ENCODE data around the gene UPF2. TPM values are rescaled to one million over a fixed set of nuclear protein-coding genes. Genes with fewer than 3 reads are reported as not detected.

UPF2 gene
- total RNA-seq, 4 donors from 2014 or later, result 16.1 to 25.2 (median 19.3) TPM

- TF ChIP-seq, protein P1, sequence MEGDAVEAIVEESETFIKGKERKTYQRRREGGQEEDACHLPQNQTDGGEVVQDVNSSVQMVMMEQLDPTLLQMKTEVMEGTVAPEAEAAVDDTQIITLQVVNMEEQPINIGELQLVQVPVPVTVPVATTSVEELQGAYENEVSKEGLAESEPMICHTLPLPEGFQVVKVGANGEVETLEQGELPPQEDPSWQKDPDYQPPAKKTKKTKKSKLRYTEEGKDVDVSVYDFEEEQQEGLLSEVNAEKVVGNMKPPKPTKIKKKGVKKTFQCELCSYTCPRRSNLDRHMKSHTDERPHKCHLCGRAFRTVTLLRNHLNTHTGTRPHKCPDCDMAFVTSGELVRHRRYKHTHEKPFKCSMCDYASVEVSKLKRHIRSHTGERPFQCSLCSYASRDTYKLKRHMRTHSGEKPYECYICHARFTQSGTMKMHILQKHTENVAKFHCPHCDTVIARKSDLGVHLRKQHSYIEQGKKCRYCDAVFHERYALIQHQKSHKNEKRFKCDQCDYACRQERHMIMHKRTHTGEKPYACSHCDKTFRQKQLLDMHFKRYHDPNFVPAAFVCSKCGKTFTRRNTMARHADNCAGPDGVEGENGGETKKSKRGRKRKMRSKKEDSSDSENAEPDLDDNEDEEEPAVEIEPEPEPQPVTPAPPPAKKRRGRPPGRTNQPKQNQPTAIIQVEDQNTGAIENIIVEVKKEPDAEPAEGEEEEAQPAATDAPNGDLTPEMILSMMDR (IDR thresholded peaks at IDR 0.05), result no peak
- ATAC-seq (ENCODE audit: low FRiP score) (peak; percentile 67), DNase-seq (ENCODE audit: low spot score) (peak; percentile 51)
Measured at GRCh38 chr10:11875494-11876281, 166.9 kb downstream of the UPF2 start.

GRCh38 chr10:11874568-11875493, 167.8 kb downstream of the UPF2 start:
- ATAC-seq (ENCODE audit: low FRiP score), result peak; percentile 84
- TF ChIP-seq, protein P1 (IDR thresholded peaks at IDR 0.05), result no peak

GRCh38 chr10:11871466-11871865, 171.1 kb downstream of the UPF2 start:
- TF ChIP-seq, protein P1 (IDR thresholded peaks at IDR 0.05), result no peak
- no peak for DNase-seq (ENCODE audit: low spot score)
- no peak for ATAC-seq (ENCODE audit: low FRiP score)

More at GRCh38 chr10:11874568-11875493, 167.8 kb downstream of the UPF2 start:
- DNase-seq (ENCODE audit: low spot score), result peak; percentile 38

GRCh38 chr10:11870900-11871400, 171.7 kb downstream of the UPF2 start:
- TF ChIP-seq, protein P1 (IDR thresholded peaks at IDR 0.05), result no peak
- ATAC-seq (ENCODE audit: low FRiP score), result no peak
- DNase-seq (ENCODE audit: low spot score), result no peak

DNA sequence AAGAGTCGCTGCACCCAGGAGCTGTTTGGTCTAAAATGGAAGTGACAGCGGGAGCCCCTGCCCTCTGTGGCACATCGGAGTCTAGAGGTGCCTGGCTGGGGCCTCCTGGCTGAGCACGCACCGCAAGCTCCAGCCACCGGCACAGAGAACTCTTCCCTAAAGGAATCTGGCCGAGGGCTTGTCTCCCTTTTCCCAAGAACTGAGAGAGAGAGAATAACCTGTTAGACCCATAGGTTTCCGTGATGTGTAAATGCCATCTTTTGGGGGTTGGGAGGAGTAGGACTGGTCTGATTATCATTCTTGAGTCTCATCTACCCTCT, 172.2 kb downstream of the UPF2 start:
- DNase-seq (ENCODE audit: low spot score) (no peak), ATAC-seq (ENCODE audit: low FRiP score) (no peak)
- TF ChIP-seq, protein P1 (IDR thresholded peaks at IDR 0.05), result no peak

Small RNA genes within 50 kb of the gene (small RNA-seq; reads per million reads assigned to genes)
- not detected for gene RNU6-1095P

Other genes with a start within 250 kb of the UPF2 start
- 1 to 10 TPM; 1.1 to 8.2 (median 6.3) TPM for gene PROSER2, start 219.5 kb downstream of the UPF2 start, total RNA-seq
- gene DHTKD1, start 26.1 kb upstream of the UPF2 start, total RNA-seq, result 10 to 100 TPM; 18.3 to 29.5 (median 26.1) TPM
- gene SEC61A2, start 86.9 kb upstream of the UPF2 start, total RNA-seq, result 10 to 100 TPM in 1 of 4 donors, 1 to 10 TPM in 3; 4.5 to 12.9 (median 5.9) TPM
- 10 to 100 TPM; 33.6 to 54.8 (median 45.2) TPM for gene NUDT5, start 153.1 kb upstream of the UPF2 start, total RNA-seq
- gene CDC123, start 153.4 kb upstream of the UPF2 start, total RNA-seq, result 100 to 1,000 TPM in 1 of 4 donors, 10 to 100 TPM in 3; 54.4 to 111 (median 64.2) TPM